ENCODE measurements around the gene S100A8. TPM values are rescaled to one million over a fixed set of nuclear protein-coding genes. Genes with fewer than 3 reads are reported as not detected.

Gene S100A8
- total RNA-seq, 1 experiment from 2014 or later: not detected

DNA sequence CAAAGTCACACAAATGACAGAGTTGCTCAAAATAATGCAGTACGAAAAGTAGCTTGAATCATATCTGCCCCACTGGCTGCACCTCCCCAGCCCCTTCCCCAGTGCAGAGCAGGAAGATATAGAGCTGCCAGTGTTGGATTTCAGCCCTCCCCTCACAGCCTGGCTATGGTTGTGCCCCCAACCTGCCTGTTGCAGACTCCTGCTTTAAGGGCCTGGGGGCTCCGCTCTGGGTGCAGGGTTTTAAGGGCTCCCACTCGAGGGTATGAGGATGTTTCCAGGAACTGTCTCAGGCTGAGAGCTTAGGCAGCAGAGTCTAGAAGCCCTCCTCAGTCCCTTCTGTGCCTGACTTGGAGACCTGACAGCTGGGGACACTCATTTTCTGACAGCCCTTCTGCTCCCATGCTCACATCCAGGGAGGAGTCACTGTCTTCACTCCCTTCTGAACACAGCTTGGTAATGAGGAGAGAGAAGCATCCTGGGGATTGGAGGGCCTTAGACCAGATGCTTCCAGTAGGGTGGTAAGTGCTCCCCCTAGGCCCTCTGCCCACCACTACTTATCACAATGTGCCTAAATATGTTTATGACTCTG is 28.6 kb downstream of the S100A8 start:
- no peak for DNase-seq (ENCODE audit: low spot score)

DNA sequence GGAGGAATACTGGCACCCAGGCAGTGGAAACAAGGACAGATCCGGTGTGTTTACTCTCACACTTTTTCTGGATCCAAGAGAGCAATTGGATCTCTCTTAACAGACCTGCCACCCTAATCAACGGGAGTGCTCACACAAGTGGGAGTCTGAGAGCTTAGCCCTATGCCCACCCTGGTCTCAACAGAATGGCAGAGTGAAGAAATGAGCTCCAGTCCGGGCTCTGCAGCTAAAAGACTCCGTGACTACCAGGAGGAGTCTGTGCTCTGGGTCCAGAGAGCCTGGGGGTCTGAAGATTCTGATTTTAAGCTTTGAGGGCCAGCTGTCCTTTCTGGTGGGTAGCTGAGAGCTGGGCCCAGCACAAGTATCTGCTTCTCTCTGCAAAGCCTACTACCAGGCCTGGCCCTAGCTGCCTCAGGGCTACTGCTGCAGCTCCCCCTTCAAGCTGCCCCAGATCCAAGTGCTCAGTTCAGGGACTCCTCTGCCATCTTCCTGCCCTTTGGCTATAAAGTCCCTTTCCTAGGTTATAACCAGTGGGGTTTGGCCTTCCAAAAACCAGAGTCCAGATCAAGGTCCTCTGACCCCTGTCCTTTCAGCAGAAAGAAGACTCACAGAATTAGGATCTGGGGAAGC is 29.3 kb downstream of the S100A8 start:
- DNase-seq (ENCODE audit: low spot score): no peak

DNA sequence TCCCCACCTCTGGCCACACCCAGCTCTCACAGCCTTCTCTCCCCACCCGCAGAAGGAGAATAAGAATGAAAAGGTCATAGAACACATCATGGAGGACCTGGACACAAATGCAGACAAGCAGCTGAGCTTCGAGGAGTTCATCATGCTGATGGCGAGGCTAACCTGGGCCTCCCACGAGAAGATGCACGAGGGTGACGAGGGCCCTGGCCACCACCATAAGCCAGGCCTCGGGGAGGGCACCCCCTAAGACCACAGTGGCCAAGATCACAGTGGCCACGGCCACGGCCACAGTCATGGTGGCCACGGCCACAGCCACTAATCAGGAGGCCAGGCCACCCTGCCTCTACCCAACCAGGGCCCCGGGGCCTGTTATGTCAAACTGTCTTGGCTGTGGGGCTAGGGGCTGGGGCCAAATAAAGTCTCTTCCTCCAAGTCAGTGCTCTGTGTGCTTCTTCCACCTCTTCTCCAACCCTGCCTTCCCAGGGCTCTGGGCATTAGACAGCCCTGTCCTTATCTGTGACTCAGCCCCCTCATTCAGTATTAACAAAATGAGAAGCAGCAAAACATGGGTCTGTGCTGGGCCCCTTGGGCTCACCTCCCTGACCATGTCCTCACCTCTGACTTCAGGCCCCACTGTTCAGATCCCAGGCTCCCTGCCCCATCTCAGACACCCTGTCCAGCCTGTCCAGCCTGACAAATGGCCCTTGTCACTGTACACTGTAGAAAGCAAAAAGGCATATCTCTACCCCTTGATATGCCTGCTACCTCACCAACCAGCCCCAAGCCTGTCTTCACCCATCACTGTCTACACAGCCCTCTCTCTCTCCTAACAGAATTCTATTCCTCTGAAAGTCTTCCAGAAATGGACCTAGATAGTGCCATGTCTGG is 30.0 kb downstream of the S100A8 start:
- DNase-seq (ENCODE audit: low spot score): no peak

DNA sequence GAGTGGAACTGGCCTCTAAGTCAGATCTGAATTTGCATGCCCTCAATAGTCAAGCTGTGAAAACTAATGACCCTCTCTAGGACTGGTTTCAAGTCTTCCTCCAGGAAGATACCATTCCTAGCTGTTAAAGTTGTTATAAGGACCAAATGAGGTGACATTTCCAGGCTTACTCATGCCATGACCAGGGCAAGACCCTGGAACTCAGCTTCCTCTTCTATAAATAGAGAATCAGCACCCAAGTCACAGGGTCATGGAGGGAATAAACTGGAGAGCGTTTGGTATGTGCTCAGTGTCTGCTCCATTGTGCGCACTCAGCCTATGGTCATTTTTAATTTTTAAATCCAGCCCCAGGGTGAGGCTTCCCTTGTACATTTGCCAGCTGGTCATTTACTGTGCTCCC is 30.7 kb downstream of the S100A8 start:
- no peak for DNase-seq (ENCODE audit: low spot score)

DNA sequence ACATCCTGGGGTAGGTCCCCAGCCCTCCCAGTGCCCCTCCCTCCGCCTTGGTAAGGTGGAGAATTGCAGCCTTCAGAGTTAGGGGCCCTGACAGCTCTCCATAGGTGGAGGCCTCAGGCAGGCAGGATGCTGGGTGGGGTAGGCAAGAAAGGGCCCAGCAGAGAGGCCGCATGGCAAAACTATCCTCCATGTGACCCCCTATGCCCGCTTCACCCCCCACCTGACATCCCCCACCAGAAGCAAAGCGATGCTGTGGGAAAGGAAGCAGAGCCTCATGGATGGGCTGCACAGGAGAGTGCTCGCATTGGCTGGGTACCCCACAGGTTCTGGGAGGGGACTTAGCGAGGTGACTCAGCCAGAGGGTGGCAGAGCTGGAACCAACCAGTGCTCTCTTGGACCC is 31.6 kb downstream of the S100A8 start:
- DNase-seq (ENCODE audit: low spot score): no peak

DNA sequence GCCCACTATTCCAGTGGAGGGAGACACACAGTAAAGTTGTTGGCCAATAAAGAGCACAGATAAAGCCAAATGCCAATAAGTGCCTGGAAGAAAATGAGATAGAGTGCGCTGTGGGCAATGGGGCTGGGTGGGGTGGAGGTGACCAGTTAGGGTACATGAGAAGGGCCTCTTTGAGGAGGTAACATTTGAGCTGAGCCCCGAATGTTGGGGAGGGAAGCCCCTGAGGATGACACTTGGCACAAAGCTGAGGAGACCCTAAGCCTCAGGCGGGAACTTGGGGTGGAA is 32.2 kb downstream of the S100A8 start:
- DNase-seq (ENCODE audit: low spot score): no peak

DNA sequence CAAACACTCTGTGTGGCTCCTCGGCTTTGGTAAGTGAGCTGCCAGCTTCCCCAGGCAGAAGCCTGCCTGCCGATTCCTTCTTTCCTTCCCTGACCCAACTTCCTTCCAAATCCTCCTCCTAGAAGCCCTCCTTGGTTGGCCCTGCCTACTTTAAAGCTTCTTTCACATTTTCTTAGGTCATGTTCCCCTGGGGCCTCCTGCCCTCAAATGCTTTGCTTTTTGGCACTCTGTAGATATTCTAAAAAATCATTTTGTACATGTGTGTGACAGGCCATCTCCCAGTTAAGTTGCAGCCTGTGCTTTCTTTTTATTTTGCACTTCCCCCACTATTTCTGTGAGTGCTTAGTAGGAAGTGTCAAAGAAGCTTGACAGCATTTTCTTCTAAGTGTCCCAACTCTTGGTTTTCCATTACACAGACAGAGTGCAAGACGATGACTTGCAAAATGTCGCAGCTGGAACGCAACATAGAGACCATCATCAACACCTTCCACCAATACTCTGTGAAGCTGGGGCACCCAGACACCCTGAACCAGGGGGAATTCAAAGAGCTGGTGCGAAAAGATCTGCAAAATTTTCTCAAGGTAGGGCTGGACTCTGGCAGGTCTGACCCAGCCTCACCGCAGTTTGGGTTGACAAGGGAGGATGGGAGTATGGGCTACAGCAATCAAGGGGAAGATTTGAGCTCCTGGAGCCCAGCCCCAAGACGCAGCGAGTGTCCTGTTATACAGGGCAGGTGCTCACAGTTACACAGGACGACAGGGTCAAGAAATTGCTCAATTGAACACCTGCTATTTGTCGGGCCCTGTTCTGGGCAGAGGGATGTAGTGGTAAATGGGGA is 32.8 kb downstream of the S100A8 start, which contains the start of gene S100A9:
Gene S100A9 (plus strand): TSS at position 2 of the 838 bp plus-strand sequence. CDS start 430 bp downstream, at position 432.
- DNase-seq (ENCODE audit: low spot score): no peak

DNA sequence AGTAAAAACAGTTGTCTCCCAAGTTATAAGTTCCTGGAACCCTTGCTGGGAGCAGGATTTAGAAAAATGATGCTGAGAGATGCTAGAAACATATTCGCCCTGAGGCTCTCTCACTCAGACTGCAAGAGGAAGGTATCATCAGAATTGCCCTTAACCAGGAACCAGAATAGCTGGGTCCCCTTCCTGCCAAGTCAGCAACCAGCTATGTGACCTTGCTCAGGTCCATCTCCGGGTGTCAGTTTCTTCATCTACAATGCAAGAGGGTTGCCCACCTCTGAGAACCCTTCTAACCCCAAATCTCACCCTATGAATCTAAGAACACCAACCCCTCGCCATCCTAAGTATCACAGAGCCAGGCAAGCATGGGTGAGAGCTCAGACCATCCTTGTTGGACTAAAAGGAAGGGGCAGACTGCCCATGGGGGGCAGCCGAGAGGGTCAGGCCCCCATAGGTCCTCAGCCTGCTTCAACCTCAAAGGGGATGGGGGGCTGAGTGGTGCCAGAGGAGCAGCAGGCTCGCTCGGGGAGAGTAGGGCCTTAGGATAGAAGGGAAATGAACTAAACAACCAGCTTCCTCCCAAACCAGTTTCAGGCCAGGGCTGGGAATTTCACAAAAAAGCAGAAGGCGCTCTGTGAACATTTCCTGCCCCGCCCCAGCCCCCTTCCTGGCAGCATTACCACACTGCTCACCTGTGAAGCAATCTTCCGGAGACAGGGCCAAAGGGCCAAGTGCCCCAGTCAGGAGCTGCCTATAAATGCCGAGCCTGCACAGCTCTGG is 33.6 kb downstream of the S100A8 start:
- no peak for DNase-seq (ENCODE audit: low spot score)

DNA sequence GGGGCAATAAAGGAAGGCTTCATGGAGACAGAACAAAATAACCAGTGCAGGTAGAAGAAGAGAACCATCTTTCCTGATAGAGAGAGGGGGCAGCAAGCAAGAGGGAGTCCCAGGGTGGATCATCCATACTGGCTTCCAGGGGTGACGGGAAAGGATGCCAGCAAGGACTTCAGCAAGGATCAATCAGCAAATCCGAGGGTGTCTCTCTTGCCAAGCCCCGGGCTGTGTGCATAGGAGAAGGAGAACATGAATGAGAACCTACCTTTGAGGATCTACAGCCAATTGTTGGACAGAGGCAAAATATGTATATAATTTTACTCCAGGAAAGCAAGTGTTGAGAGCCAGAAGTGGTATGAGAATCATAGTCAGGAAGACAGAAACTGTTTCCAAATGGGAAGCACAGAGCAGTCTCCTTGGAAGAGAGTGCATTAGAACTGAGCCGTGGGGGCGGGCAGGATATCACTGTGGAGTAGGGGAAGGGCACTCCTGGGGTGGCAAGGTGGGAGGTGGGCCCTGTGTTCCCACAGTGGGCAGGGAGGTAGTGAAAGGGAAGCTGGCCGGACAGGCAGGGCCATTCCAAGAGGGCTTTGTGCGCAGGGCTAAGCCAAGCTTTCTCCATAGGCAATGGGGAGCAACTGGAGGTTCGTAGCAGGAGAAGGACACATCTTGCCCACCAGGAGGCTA is 34.3 kb downstream of the S100A8 start:
- DNase-seq (ENCODE audit: low spot score): no peak

DNA sequence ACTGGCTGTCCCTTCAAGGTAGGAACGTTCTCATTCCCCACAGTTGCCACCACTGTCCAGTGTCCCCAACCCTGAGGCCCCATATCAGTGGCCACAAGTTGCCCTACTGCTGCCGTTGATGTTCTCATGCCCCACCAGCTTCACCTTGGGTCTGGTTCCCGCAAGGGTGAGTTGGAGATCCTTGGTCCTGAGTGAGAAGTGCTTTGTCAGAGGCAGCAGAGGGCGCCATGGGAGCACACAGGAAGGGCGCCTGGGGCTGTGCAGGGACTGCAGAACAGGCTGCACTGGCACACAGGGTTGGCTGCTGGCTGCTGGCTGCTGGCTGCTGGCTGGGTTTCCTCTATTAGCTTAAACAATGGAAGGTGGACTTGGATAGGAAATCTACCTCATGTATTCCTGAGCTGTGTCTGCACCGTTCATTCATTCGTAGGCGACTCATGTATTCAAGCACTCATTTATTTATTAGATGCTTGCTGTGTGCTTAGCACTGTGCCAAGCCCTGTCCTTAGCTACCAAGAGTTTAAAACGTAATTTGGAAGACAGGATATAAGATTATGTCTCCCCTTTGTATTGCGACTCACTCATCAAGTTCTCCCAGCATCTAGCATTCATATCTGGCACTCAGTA is 35.3 kb downstream of the S100A8 start:
- peak; percentile 66 for DNase-seq (ENCODE audit: low spot score)

DNA sequence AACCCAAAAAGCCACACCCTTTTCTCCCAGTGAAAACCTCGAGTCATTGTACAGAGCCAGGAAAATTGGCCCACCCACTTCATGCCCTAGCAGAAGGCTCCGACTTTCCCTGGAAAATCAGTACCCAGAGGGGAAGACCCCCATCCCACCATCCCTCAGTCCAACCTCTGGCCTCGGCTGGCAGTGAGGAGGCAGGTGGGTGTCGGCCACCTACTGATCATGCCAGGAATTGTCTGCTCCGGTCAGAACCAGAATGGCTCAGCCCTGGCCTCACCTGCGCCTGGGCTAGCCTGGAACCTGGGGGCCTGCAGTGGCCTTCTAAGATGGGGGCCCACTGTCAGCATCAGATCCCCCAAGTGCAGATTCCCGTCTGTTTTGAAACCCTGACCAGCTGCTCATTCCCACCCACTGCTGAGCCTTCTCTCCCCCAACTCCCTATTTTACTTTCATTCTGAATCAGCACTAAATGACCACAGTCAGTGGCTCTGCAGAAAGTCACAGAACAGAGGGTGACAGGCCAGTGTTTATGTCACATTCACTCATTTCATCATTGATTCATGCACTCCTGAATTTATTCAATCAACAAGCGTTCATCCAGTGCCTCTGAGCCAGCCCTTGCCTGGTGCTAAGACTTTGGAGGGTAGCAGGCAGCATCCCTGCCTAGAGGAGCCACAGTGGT is 36.2 kb downstream of the S100A8 start:
- DNase-seq (ENCODE audit: low spot score): no peak

DNA sequence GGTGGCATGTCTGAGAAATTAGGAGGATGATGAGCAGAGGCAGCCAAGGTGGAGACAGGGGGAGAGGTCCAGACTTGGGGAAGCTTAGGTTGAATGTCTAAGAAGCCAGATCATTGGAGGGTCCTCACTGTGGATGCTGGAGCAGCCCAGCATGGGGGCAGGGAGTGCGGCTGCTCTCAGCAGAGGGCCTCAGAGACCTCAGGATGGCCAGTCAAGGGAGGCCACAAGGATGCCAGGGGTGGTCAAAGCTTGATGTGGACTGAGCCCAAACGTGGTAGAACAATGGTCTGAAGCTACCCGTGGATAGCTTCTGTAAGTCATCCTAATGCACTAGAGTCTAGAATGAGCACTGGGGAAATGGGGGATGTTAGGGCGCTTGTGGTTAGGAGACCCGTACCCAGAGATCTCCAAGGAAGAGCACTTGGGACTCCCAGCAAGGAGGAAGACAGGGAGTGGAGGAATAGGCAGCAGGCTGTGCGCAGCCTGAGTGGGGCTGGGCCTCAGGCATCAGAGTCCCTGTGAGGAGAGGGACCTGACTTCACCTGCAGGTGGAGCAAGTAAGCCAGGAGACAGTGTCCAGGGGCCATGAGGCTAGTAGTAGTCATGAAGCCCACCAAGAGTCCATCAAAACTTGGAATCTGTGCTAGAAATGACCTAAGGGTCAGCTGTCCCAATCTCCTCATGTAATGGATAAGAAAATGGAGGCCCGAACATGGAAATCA is 37.5 kb downstream of the S100A8 start:
- DNase-seq (ENCODE audit: low spot score): peak; percentile 36

DNA sequence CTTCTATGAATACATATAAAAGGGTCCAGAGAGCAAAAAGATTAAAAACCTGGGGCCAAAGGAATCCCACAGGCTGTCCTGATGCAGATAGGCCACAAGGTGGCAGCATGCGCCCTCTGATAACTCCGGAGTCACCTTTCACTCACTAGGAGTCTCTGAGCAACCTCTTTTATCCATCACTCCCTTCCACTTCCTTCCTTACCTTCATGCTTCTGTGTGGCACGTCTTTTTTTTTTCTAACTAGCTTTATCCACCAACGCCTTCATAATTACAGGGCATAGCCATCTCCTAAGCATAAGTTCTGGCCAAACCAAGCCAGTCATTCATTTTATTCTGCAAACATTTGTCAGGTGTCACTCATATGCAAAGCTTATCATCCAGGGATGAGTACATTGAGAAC is 38.4 kb downstream of the S100A8 start:
- peak; percentile 88 for DNase-seq (ENCODE audit: low spot score)

DNA sequence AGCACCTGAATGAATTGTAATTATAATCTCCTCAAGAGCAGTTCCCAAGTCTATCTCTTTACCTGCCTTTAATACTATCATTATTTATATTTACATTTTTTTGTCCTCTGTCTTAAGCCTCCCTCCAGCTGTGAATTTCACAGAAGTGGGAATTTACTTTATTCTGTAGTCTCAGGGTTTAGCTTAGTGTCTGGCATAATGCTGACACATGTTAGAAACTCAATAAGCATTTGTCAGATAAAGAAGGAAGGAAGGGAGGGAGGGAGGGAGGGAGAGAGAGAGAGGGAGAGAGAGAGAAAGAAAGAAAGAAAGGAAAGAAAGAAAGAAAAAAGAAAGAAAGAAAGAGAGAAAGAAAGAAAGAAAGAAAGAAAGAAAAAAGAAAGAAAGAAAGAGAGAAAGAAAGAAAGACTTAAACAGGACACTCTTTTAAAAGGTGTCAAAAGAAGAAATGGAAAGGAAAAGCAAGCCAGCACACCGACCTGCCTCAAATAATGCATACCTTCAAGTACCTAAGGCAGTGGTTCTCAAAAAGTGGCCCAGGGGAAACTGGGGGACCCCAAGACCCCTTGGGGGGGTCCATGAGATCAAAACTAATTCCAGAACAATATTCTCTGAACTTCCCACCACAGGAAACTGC is 40.4 kb downstream of the S100A8 start:
- DNase-seq (ENCODE audit: low spot score): no peak

DNA sequence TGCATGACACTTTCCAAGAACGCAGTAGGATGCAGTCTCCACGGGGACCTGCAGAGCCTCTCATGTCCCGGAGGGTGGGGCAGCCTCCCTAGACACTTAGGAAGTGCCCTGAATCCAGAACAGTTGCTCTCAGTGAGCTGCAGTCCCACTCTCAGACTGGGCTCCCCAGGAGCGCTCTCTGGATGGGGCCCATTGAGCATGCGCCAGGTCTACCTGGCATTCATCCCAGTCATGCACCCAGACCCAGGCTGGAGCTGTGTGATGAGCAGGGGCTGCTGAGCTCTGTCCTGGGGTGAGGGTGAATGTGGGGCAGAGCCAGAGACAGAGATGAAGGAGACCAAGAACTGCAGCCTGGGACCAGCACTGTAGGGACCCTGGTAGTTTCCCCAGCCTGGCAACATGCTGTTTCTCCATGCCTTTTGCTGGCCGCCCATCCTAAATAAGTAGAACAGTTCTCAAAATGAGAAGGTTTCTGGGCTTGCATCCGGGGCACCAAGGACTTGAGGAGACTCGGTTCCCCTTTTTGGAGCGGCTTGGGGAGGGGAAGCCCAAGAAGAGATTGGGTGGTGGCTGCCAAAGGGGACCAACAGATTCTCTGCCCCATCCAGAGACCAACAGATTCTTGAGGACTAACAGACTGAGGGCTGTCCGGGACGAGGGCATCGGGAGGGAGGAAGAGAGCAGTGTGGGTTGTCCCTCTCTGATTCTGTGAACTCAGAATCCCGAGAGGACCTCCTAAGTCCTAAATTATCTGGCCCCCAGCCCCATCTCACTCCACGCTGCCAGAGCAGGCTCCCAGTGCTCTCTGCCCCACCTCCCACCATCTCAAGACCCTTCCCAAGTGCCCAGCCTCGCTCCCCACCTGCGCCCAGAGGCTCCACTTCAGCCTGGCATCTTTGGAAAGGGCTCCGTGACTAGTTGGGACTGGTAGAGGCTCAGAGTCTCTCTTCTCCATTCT is 41.2 kb downstream of the S100A8 start:
- DNase-seq (ENCODE audit: low spot score): no peak

DNA sequence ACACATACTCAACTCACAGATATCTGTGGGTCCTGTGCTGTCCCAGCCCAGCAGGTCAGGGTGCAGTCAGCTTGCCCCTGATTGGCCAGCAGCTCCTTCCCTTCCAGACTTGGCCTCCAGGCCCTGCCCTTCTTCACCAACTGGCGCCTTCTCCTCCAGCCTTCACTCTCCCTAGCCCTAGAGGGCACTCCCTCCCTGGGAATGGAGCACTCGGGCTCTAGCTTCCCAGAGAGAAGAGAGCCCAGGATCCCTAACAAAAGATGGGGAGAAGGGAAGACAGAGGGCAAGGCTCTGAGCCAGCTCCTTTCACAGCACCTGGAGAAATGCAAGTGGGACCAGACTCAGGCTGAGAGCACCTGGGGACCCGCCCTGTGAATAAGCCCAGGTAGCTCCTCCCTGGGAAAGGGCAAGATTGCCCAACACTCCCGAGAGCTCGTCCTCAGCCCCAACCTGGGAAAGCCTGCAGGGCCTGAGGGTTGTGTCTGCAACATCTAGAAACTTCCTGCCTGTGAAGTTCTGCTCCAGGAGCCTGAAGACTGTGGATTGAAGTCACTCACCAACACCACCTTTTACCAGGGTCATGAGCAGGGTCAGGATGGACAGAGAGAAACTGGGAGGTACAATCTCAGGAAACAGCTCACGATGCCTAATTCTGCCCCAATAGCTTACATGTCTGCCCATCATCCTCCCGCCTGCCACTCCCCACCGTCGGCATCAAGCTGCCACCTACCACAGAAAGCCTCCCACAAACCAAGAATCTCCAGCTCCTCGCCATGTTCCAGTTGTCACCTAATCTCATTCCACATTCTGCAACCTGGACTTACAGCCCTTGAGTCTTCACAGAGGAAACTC is 42.1 kb downstream of the S100A8 start, which contains the start of gene PGLYRP4:
Gene PGLYRP4 (minus strand): TSS at position 331 of the 852 bp plus-strand sequence. CDS start 909 bp downstream, outside the sequence.
- no peak for DNase-seq (ENCODE audit: low spot score)
